GM12873 (cell line): ENCODE measurements around the gene HPS1.

Source experiments
- CTCF ChIP-seq: IDR thresholded peaks from 2 replicates; pipeline ENCODE4 v1.5.1; 2012; ENCODE audit warnings: low read depth, mild to moderate bottlenecking, moderate library complexity, low read length, control low read depth; ENCODE audit not compliant: insufficient read depth; ENCODE audit errors: missing control alignments

Gene HPS1

GRCh38 chr10:98407744-98408241, 38.9 kb downstream of the HPS1 start:
- TF ChIP-seq CTCF = no peak

- TF ChIP-seq CTCF = no peak
Observed at GRCh38 chr10:98407017-98407743, 39.6 kb downstream of the HPS1 start.

- no peak for TF ChIP-seq CTCF
Observed at GRCh38 chr10:98405422-98405821, 41.3 kb downstream of the HPS1 start.

- TF ChIP-seq CTCF = no peak
Observed at GRCh38 chr10:98404571-98405359, 42.0 kb downstream of the HPS1 start.

DNA sequence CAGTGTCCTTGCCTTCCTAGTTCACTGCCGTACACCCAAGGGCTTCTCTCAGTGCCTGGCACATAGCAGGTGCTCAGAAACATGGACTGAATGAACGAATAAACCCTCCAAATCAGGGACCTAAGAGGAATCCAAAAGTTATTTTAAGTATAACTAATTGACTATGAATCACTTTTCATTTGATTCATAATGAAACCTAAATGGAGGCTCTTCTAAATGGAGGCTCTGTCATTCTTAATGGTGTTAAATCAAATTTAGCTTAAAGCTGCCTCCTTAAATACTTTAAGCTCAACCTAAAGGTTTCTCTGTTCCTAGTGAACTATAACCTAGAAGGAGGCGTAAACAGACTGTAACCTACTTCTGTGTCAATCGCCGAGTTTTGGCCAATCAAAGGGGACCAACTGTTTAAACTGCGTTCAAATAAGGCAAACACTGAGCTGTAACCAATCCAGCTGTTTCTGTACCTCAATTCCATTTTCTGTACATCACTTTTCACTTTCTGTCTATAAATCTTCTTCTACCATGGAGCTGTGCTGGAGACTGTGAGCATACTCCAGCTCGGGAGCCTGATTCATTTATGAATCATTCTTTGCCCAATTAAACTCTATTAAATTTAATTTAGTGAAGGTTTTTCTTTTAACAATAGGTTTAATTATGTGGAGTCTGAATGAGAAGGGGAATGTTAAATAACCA, 42.8 kb downstream of the HPS1 start:
- no peak for TF ChIP-seq CTCF

DNA sequence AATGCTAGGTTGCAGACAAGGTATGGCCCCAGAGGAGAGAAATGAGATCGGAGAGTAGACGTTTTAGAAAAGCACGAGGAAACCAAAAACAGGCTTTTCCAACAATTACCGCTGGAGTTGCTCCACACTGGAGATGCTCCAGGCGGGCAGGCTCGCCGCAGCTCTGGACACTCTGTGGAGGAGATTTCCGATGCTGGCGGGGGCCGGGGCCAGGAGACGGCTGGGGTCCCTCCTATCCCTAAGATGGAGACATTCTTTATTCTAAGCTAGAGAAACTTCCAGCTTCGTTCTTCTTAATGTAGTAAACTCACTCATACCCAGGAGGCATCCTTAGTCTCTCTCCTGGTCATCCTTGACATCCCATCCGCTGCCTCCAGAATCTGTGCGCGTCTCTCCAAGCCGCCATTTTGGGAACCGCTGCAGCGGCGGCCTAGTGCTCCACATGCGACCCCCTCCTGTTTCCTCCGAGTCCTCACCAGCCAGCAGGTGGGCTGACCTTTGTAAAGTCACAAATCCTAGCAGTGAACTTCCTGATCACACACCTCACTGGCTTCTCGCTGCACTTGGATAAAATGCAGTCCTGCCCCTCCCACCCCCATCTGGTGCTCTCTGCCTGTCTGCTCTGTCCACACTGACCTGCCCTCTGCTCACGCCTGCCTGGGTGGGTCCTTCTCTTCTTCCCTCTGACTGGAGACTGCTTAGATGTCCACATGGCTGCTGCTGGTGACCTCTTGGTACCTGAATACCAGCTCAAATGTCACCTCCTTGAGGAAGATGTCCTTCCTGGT, 43.6 kb downstream of the HPS1 start:
- TF ChIP-seq CTCF = no peak
